Stimulated activated CD8-positive, alpha-beta memory T cell treated with anti-CD3 and anti-CD28 coated beads, Interleukin-7, amount 100 ng/mL, for 4 hours (primary cell): Measurements from ENCODE around the gene VPS39.

Experiments used
- DNase-seq, 2 donors: peaks; one replicate each; pipeline ENCODE4 v3.0.0-alpha.2; 2020; ENCODE audit warnings: low read depth in 2 of 2

VPS39 gene

DNA sequence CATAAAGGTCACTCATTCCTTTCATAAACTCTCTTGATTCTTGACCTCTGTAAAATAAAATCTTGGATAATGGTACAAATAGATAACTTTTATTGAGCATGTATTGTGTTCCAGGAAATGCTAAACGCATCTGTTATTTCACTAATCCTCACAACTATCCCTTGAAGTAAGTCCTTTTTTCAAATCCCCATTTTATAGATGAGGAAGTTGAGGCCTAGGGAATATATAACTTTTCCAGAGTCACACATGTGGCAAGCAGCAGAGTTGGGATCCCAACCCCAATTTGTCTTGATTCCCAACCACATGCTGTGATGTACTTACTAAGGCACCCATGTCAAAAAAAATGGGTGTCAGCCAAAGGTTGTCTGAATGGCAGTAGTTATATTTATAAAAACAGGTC lies 6.3 kb downstream of the VPS39 start:
- no peak for DNase-seq

DNA sequence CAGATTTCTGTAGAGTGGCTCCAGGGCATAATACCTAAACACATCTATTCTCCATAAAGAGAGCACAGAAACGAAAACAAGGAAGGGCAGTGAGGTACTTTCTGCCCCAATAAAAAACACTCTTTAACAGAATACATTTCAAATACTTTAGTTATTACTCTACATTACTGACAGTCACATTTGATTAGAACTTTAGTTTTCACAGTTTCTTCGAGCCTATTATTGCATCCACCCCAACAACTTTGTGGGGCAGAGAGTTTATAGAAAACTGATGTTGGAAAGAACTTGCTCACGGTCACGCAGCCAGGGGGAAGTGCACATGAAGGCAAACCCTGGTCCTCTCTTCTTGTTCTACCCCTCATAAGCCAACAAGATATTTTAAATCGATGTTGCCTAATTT lies 9.0 kb downstream of the VPS39 start:
- no peak for DNase-seq

DNA sequence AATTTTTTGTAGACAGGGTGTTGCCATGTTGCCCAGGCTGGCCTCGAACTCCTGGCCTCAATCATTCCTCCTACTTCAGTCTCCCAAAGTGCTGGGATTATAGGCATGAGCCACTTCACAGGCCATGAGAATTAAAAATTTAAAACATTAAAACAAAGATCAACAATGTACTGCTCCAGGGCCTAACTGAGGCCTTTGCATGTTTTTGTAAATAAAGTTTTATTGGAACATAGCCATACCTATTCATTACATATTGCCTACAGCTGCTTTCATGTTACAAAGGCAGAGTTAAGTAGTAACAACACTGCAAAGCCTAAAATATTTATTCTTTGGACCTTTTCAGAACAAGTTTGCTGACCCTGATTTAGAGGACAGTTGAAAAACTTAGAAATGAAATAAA lies 9.6 kb downstream of the VPS39 start:
- DNase-seq = no peak

DNA sequence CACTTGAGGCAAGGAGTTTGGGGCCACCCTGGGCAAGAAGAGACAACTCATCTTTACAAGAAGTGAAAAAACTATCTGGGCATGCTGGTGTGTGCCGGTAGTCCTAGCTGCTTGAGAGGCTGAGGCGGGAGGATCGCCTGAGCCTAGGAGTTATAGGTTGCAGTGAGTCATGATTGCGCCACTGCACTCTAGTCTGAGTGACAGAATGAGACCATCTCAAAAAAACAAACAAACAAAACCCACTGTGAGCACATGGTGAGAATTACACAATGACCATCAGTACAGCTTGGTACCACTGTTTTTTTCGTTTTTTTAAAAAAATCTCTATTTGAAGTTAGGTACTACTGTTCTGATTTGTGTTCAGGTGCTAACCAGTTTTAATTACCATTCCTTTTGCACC lies 13.6 kb downstream of the VPS39 start:
- no peak for DNase-seq

DNA sequence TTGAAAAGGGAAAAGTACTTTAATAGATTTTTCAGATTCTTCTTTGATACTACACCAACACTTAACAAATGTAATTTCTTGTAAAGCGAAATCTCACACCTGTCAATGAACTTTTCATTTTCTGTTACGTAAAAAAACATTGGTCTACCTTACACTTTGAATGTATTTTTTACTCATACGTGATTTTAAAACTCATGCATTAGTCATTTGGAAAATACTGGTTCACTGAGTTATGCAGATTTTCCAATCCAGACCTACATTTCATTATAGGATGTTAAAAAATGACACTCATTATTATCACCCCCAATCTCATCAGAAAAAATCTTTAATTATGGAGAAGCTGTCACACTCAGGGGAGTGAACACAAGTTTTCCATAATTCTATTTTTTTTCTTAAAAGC lies 14.7 kb downstream of the VPS39 start:
- DNase-seq = no peak

DNA sequence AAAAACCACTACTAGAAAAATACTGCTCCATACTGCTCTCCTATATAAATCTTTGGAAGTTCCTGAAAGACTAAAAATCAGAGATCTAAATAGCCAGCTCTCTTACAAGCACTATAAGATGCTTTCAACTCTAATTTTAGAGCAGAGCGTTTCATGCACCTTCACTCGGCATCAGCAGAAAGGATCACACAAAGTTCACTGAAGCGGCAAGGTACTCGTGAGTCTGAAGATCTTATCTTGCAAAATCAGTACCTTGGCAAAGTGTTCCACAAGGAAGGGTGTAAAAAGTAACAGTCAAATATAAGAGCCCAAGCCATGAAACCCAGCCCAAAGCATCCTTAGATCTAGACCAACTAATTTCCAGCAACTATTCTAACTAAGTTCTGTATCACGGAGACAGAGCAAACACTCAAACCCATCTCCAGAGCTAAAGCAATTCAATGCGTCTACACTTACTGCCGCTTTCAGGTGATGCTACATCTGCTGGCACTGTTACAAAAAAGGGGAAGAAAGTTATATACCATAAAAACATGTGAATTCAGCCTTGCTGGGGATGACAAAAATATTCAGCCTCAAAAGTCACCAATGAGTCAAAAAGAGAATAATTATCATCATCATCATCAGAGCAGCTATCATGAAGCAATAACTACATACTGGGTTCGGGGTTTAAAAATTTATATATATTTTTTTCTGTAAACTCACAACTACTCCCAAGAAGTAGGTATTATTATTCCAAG lies 16.3 kb downstream of the VPS39 start:
- DNase-seq = no peak

DNA sequence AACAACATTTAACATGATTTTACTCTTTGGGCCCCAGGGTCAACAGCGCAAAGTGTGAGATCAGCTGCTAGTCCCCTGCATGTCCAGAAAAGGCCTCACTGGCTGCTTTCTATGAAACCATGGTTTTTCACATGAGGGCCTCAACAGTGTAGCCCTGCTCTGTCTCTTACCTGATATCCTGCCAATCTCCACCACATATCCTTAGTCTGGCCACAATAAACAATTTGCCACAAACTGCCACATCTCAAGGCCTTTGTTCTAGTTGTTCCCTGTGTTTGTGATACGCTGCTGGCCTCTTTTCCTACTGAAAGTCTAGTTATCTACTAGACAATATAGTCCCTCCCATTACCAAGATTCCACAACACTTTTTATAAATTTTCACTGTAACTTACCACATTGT lies 17.7 kb downstream of the VPS39 start:
- no peak for DNase-seq

DNA sequence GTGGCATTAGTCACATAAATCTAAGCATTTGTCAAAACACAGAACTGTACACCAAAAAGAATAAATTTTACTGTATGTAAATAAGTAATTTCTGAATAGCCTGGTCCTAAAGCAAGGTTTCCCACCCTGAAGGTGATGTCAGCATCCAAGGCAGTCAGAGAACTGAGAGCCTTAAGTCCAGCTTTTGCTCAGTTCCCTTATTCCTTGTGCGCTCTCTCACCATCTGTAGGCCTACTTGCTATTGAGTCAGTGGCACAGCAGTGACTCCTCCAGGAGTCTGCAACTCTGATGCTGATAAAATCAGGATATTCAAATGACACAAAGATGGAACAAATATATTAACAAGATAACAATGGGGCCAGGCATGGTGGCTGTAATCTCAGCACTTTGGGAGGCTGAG lies 22.3 kb downstream of the VPS39 start:
- DNase-seq = no peak

DNA sequence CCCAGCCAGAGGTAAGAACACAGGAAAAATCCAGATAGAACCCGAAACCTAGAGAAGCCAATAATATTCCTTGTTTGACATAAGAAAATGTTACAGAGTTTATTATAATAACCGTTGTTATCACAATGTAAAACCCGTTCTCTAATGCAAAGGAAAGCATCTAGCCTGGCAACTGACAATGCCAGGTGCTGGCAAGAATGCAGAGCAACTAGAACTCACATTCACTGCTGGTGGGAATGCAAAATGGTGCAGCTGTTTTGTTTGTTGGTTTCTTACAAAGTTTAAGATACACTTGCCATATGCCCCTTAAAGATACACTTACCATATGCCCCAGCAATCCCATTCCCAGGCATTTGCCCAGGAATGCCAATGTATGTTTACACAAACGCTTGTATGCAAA lies 23.4 kb downstream of the VPS39 start:
- DNase-seq = no peak

DNA sequence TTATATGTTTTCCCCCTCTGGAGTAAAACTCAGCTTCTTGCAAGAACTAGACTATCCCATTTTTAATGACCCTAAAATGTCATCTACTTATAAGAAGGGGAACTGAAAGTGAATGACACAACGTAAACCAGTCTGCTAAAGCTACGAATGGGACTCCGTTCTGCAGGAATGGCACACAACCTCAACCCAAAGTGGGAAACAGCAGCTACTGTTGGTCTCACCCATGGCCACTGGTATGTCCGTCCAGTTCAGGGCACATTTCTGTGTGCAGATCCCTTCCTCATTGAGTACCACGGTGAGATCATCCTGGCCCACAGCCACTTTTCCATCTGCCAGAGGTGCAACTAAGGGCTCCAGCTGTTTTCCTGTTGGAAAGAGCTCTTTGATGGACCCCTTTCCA lies 23.8 kb downstream of the VPS39 start:
- no peak for DNase-seq

DNA sequence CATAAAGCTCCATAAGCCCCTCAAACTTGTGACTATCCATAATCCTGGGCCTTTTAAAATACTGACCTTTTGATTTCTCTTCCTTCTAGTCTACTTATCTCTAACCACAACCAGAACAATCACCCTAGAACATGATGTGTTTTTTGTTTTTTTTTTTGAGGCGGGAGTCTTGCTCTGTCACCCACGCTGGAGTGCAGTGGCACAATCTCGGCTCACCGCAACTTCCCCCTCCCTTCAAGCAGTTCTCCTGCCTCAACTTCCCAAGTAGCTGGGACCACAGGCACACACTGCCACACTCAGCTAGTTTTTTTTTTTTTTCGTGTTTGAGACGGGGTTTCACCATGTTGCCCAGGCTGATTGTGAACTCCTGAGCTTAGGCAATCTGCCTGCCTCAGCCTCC lies 25.1 kb downstream of the VPS39 start:
- DNase-seq = no peak

DNA sequence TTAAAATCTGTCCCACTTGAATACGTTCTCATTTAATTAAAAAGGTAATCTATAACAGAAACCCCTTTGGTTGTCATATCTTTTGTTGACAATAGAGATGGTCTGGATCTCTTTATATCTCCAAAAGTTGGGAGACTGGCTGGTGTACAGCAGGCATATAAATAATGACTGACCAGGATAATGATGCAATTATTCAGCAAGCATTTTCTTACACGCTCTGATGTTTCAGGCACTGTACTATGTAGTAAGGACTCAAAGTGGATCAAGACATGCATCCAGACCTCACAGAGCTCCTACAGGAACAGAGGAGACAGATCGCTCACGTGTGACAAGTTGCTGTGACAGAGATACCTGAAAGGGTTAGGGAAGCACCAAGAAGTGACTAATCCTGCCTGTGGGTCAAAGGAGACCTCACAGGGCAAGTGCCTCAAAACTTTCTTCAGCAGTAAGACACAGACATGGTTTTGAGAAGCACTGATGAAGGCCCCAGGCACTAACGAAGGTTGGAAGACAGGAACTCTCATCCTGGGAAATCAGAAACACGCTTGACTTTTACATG lies 25.7 kb downstream of the VPS39 start:
- DNase-seq = no peak

DNA sequence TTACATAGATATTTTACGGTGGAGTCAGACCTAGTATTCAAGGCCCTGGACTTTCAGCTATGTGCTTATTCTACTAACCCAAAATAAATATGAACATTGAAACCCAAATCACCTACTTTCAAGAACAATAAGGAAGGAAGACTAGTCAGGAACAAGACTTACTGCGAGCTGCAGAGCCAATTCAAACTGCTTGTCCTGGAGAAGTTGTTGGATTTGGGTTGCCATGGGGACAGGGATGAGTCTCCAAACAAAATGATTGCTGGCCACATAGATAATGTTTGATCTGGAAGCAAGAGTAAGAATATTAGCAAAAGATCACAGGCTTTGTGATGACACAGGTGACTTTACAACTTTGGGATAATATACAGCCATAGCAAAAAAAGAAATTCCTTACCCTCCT lies 30.0 kb downstream of the VPS39 start:
- DNase-seq = no peak

DNA sequence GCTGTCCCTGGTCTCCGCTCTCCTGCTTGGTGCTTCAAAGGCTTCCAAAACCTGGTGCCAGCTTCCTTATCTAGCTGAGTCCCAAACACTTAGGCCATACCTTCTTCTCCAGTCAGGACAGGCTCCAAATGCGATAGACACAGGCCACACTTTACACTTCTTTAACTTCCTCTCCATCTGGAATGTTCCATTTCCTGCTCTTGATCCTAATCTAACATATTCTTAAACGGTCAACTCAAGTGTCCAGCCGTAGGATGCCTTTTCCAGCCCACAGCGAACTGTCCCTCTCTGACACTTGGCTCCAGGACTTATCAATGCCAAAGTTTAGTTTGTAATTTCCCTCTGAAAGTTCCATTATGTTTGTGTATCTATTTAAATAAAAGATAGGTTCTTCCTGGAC lies 32.4 kb downstream of the VPS39 start:
- DNase-seq = no peak

DNA sequence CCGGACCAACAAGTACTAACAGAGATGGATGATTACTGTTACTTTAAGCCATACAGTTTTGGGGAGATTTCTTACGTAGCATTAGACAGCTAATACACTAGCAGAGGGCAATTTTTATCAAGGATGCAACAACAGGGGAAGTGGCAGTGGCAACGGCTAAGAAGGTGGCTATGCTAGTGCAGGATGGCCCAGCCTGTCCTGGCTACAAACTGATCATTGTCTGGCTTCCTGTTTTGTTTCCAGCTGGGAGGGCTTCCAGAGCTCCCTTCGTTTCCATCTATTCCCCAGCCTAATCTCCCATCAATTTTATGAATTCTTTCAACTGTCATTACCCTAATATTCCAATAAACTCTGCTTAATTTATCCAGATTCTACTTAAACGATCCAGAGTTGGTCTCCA lies 35.6 kb downstream of the VPS39 start:
- DNase-seq = no peak

DNA sequence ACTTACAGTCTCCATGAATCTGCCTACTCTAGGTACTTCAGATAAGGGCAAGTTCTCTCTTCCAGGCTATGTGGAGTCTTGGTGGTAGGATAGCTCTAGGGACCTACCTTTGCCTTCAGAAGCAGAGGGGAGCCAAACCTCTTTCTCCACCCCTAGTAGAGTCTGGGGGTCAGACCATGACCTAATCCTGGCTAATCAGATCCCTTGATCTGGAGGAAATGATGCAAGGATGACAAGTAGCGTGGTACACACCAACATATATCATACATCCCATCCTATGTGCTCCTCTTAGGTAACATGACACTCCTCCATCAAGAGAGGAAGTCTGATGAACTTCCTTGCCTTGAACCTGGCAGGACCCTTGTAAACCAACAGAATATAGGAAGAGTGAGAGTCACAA lies 36.3 kb downstream of the VPS39 start:
- DNase-seq = no peak

DNA sequence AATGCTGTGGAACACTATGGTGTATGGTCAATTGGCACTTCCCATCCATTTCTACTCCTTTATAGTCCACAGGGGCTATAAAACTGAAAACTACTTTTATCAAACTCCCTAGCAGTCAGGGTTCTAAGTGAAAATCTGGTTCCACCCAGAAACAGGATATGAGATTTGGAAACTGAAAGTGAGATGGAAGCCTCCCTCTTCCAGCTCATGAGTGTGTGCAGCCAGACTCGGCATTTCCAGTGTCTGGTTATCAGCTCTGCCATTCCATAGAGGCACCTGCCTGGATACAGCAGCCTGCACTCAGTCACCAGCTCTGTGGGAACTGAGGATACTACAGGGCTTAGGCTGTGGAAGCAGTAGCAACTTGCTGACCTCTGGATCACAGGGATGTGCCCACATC lies 37.0 kb downstream of the VPS39 start:
- no peak for DNase-seq

DNA sequence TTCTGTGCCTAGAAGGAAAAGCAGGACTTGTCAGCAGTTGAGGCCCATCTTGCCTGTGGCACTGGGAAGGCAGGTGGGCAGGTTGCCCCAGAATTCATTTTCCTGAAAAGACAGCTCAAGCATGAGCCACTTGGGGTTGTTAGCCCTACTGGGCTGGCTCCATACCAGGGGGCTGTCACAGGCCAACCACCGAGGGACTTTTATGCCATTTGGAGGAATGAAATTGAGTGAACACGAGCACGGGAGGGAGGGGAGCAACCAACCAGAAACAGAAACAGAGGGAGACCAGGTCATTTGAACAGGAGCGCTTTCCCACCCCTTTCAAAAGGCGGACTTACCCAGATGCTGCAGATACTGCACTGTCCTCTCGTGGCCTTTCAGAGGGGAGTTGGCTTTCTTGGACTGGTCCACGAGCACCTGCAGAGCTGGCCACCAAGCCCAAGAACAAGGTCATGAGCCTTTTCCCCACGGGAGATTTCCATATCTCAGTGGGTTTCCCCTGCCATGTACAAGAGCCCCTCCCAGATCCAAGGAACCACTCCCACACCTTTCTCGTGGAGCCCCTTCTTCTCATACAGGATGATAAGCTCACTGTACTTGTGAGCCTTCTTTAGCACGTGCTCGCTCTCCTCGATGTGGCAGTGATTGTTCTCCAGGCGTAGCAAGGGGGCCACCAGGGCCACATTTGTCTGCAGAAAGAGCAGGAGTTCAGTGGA lies 41.7 kb downstream of the VPS39 start:
- DNase-seq = no peak

DNA sequence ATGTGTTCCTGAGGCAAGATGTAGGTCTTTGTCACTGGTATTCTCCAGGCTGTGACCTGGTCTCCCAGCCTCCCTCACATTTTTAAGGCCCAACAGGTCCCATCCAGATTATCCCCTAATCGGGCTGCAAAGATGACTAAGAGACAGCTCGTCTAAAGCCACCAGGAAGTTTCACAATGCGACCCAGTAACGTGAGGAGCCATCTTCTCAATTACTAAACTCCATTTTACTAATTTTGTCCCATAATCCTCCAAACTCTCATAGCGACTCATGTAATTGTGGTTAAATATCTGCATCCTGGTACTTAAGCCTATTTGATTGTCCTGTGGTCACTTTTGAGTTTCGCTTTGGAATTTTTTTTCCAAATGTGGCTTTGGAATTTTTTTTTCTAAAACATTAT lies 43.0 kb downstream of the VPS39 start:
- DNase-seq = no peak

DNA sequence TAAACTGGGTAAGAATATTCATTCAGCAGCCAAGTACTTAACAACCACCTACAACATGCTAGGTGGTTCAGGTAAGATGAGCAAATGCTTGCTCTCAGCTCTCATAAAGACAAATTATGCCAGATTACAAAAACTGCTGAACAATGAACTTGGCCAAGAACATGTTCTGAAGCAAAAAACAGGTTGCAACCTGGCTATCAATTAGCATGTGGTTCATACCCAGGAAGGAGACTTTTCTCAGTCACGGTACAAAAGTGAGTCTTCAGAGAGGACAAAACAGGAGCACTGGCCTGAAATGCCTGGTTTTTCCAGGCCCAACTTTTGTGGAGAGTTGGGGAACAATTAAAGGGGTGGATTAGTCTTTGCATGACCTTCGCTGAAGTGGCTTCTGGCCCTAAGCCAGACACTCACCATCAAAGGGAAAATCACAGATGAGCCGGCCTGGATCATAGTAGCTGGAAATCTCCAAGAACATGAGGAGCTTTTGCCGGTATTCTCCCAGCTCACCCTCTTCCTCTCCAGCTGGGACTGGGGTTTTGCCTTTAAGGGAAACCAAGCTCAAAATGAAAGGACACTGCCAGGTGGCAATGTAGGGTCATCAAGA lies 44.1 kb downstream of the VPS39 start:
- no peak for DNase-seq

DNA sequence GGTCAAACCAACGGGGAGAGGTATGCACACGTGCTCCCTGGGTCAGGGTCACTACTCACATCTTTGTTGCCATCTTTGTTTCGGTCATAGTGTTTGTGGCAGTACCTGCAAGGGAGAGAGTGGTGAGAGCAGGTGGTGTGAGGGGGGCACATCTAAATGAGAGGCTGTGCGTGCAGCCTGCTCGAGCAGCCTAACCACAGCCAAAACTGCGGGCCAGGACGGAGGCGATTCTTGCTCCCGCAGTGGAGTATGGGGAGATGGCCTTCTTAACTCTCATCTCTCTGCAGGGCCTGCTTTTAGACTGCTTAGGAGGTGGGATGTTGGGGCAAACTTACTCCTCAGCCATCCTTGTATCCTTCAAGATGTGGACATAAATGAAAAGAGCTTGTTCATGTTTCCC lies 44.8 kb downstream of the VPS39 start:
- no peak for DNase-seq

DNA sequence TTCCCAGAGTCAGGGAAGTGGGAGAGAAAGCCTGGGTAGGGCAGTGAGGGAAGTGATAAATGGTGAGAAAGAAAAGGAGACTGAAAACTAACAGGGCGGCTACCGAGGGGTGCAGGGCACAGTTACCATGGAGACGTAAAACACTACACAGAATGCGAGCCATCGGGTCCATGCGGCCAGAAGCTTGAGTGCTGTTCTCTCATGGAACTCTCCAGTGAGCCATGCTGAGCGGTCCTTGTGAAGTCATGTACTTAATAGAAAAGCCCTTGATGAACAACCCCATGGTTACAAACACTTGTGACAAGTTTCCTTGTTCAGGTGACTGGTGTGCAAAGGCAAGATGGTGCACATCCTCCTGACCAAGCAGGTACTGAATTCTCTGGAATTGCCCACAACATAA lies 48.0 kb downstream of the VPS39 start:
- no peak for DNase-seq

DNA sequence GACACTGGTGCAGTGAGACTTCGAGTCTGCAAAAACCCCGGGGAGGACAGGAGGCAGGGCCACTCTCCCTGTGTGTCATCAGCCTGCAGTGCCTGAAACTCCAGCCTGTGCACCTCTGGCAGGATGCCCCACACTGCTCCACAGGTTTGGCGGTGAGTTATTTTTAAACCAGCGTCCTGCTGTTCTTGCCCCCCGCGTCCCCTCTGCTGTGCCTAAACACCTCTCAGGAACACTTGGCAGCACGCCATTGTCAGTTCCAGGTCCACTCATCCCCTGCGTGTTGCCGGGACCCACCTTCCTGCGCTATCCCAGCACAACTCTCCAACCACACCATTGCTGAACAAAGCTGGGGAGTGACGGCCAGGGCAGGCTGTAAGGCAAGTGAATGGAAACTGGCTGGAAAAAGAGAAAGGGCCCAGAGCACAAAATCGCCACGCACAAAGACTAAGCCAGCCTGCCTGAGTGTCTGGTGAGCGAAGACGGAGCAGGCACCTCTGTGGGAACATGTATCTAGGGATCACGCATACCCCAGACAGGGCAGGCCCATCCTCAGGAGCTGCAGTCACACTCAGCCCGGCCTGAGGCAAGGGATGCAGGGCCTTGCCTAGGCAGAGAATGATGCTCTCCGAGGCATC lies 48.6 kb downstream of the VPS39 start:
- DNase-seq = no peak
